GM12878 (cell line): ENCODE data around the gene CDK17. TPM values are rescaled to one million over a fixed set of nuclear protein-coding genes. Genes with fewer than 3 reads are reported as not detected.

ENCODE experiments used
- CBX3 ChIP-seq: fragments of 200-600 bp; sonication (generic); IDR thresholded peaks from 2 replicates; pipeline ENCODE4 v1.6.1; 2016; ENCODE audit warnings: low read depth, borderline replicate concordance
- FOXM1 ChIP-seq: IDR thresholded peaks from 2 replicates; pipeline ENCODE4 v1.6.1; 2012; ENCODE audit warnings: low read depth, mild to moderate bottlenecking, inconsistent platforms, low read length, moderate library complexity
- KLF5 ChIP-seq: fragments of 450-650 bp; IDR thresholded peaks from 2 replicates; pipeline ENCODE4 v1.6.1; 2014; ENCODE audit warnings: mild to moderate bottlenecking; ENCODE audit not compliant: partially characterized antibody
- MYC ChIP-seq: IDR thresholded peaks from 2 replicates; pipeline ENCODE4 v1.6.1; 2011; ENCODE audit warnings: mild to moderate bottlenecking, low read length, moderate library complexity, inconsistent platforms; ENCODE audit not compliant: insufficient read depth, insufficient replicate concordance, insufficient read length, severe bottlenecking
- PRDM15 ChIP-seq: fragments of 450-650 bp; formaldehyde crosslinking; IDR thresholded peaks from 2 replicates; pipeline ENCODE4 v1.4.0; 2020; ENCODE audit warnings: mild to moderate bottlenecking, moderate library complexity
- STAT1 ChIP-seq: fragments of 450-650 bp; conservative IDR thresholded peaks from 2 replicates; pipeline ENCODE4 v1.6.1; 2014; ENCODE audit warnings: antibody characterized with exemption, mild to moderate bottlenecking
- SUZ12 ChIP-seq: fragments of 200-600 bp; sonication (generic); IDR thresholded peaks from one replicate; pipeline ENCODE4 v1.6.1; 2018; ENCODE audit warnings: antibody characterized with exemption, mild to moderate bottlenecking; ENCODE audit not compliant: unreplicated experiment
- ZNF384 ChIP-seq: IDR thresholded peaks from 2 replicates; pipeline ENCODE4 v1.6.1; 2012; ENCODE audit warnings: low read depth, mild to moderate bottlenecking, low read length, improper control_type of control experiment, borderline replicate concordance
- polyA plus RNA-seq, 11 experiments: library from polyadenylated mRNA; depleted of rRNA in 4 of 11; unstranded in 6 of 11; stranded (reverse) in 5 of 11; fragments of >200 nt; fragmentation: Nextera tagmentation in 4 of 11; fragmentation: Illumina TruSeq in 1 of 11; extraction: Ambion mirVana in 4 of 11; extraction: Trizol in 1 of 11; gene quantifications; 1 replicate in 1 of 11; 2 replicates in 10 of 11; pipeline versions ENCODE4 v1.2.1 to v1.2.3, GENCODE V29; 2011 to 2016; ENCODE audit warnings: inconsistent platforms in 2 of 11, missing spikeins in 2 of 11, low read depth in 1 of 11
- total RNA-seq, 4 experiments: library from RNA; depleted of rRNA in 3 of 4; stranded (reverse); fragments of >200 nt in 3 of 4; fragmentation: Illumina TruSeq in 1 of 4; extraction: Trizol in 1 of 4; gene quantifications; 2 replicates each; pipeline versions ENCODE4 v1.2.1 to v1.2.3, GENCODE V29; 2013 to 2021
- TF ChIP-seq, protein P1 (sequence below): fragments of 450-650 bp; IDR thresholded peaks from 2 replicates; pipeline ENCODE4 v1.6.1; 2018; ENCODE audit warnings: mild to moderate bottlenecking, low read depth, moderate library complexity; ENCODE audit not compliant: partially characterized antibody

CDK17 gene
- total and polyA plus RNA-seq, 10 of the 15 experiments (the other 5 are each of a cell fraction or from before 2014, with no cell fraction given): 5.6 to 45.6 (median 18.3) TPM

- TF ChIP-seq PRDM15 (CRISPR knock-in tag) (no peak), SUZ12 (no peak), KLF5 (no peak), STAT1 (no peak), FOXM1 (no peak), MYC (no peak), ZNF384 (no peak), CBX3 (no peak)
- TF ChIP-seq, protein P1, sequence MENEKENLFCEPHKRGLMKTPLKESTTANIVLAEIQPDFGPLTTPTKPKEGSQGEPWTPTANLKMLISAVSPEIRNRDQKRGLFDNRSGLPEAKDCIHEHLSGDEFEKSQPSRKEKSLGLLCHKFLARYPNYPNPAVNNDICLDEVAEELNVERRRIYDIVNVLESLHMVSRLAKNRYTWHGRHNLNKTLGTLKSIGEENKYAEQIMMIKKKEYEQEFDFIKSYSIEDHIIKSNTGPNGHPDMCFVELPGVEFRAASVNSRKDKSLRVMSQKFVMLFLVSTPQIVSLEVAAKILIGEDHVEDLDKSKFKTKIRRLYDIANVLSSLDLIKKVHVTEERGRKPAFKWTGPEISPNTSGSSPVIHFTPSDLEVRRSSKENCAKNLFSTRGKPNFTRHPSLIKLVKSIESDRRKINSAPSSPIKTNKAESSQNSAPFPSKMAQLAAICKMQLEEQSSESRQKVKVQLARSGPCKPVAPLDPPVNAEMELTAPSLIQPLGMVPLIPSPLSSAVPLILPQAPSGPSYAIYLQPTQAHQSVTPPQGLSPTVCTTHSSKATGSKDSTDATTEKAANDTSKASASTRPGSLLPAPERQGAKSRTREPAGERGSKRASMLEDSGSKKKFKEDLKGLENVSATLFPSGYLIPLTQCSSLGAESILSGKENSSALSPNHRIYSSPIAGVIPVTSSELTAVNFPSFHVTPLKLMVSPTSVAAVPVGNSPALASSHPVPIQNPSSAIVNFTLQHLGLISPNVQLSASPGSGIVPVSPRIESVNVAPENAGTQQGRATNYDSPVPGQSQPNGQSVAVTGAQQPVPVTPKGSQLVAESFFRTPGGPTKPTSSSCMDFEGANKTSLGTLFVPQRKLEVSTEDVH: no peak
Observed at GRCh38 chr12:96337953-96338352, 62.3 kb downstream of the CDK17 start (continued).
